Heart left ventricle (tissue), 16 donors: ENCODE measurements around the gene NAB2. TPM values are rescaled to one million over a fixed set of nuclear protein-coding genes. Genes with fewer than 3 reads are reported as not detected.

ENCODE experiments used
- ATAC-seq, 4 donors: fragments of 200-7000 bp; cut with Tn5 transposase; one replicate each; pipeline ENCODE4 v1.9.1; 2020 to 2022; ENCODE audit warnings: moderate library complexity in 4 of 4, mild to moderate bottlenecking in 3 of 4, moderate number of reproducible peaks in 1 of 4
- DNase-seq, 5 donors: peaks; one replicate each; pipeline ENCODE4 v3.0.0-alpha.2; 2020
- H3K27ac ChIP-seq, 12 donors: fragments of 200-600 bp; sonication (generic) in 4 of 12; one replicate each; pipeline versions ENCODE4 v1.5.0 to v1.8.0; 2016 to 2022; ENCODE audit warnings: mild to moderate bottlenecking in 2 of 12
- H3K27me3 ChIP-seq, 9 donors: fragments of 200-600 bp; sonication (generic) in 2 of 9; one replicate each; pipeline versions ENCODE4 v1.5.1 to v1.8.0; 2016 to 2022; ENCODE audit warnings: mild to moderate bottlenecking in 3 of 9
- H3K36me3 ChIP-seq, 9 donors: fragments of 200-600 bp; sonication (generic) in 2 of 9; one replicate each; pipeline versions ENCODE4 v1.5.0 to v1.8.0; 2018 to 2022; ENCODE audit warnings: mild to moderate bottlenecking in 2 of 9
- H3K4me1 ChIP-seq, 12 donors: fragments of 200-600 bp; sonication (generic) in 4 of 12; one replicate each; pipeline versions ENCODE4 v1.5.0 to v1.8.0; 2016 to 2022; ENCODE audit warnings: mild to moderate bottlenecking in 3 of 12
- H3K4me3 ChIP-seq, 12 donors: fragments of 200-600 bp; sonication (generic) in 4 of 12; one replicate each; pipeline versions ENCODE4 v1.5.0 to v1.8.0; 2017 to 2022; ENCODE audit warnings: mild to moderate bottlenecking in 9 of 12, moderate library complexity in 4 of 12
- H3K9me3 ChIP-seq, 12 donors: fragments of 200-600 bp; sonication (generic) in 4 of 12; one replicate each; pipeline versions ENCODE4 v1.5.0 to v1.8.0; 2016 to 2022; ENCODE audit warnings: mild to moderate bottlenecking in 1 of 12
- CTCF ChIP-seq, 12 donors: fragments of 200-600 bp; sonication (generic) in 4 of 12; IDR thresholded peaks; one replicate each; pipeline versions ENCODE4 v1.5.0 to v1.8.0; 2018 to 2022; ENCODE audit warnings: antibody characterized with exemption in 12 of 12, mild to moderate bottlenecking in 5 of 12
- POLR2A ChIP-seq, 2 donors: fragments of 450-650 bp; IDR thresholded peaks; one replicate each; pipeline ENCODE4 v1.6.1; 2017; ENCODE audit warnings: antibody characterized with exemption in 2 of 2, mild to moderate bottlenecking in 2 of 2, moderate library complexity in 2 of 2
- WGBS, 4 donors: extraction: QIAGEN DNeasy Blood & Tissue Kit in 2 of 4; methylation state at CpG; one replicate each; pipeline versions ENCODE4 v1.1.5 to v1.1.7; 2013 to 2018; 5-methylcytosine and 5-hydroxymethylcytosine counted together
- intact Hi-C, 10 donors: fragments of 100-400 bp; cut with DNase I; formaldehyde crosslinking; loops; one replicate each; pipeline versions ENCODE4 v1.11.1 to v1.14.2; 2022
- polyA plus RNA-seq, 2 donors: library from polyadenylated mRNA; stranded (reverse); fragments of 200-250 nt; gene quantifications; one replicate each; pipeline ENCODE4 v1.2.3, GENCODE V29; 2013
- total RNA-seq, 9 donors: library from RNA; depleted of rRNA in 2 of 9; stranded (reverse); fragments of >200 nt in 2 of 9; fragmentation: NEBNext Ultra II Directional in 3 of 9; extraction: Animal tissue kit (Norgen Biotek cat#: 25700) in 3 of 9; gene quantifications; one replicate each; pipeline versions ENCODE4 v1.1.0 to v1.2.4, GENCODE V29; 2016 to 2023
- donor health status: ischemic (EF 13 %, LVEDD 7.1; RV severe dilation, severe dysfunction).
- donor health status: healthy with polysubstance abuse.
- donor health status: DM: no; HTN: yes; CAD: no.
- donor health status: DM: no; HTN: no; CAD: no.
- donor health status: ischemic (EF 25% LVEDD 6.9; RV normal size, moderate dysfunction).
- donor health status: ischemic (EF 25% LVEDD 5.7; RV mildly dilated, moderate dysfunction).
- donor health status: healthy.
- donor health status: DM: yes; HTN: yes; CAD: no.
- donor health status: ischemic (EF 35%, LVEDD 5.7; RV mildly dilated, moderate dysfunction).
- donor health status: nonischemic (EF 11% LVEDD 7.7; RV severe dilation, severe dysfunction).
- donor health status: DM: yes; HTN: yes; CAD: no.
- donor health status: PGD.
- donor health status: ischemic (EF 29% LVEDD 5.4; RV normal size, mild dysfunction).
- donor health status: nonischemic (EF 23%, LVEDD 6.1; RV moderate dilation, normal function).

NAB2 gene
- total and polyA plus RNA-seq, 11 donors, result 8.7 to 30.1 (median 11.8) TPM

GRCh38 chr12:57079821-57080220, 9.1 kb upstream of the NAB2 start:
- no peak overlapping the region for H3K4me3 ChIP-seq
- peak overlapping the region in 3 of 12 donors; percentile 84 to 94 (median 86) for H3K27ac ChIP-seq
- DNase-seq (no peak), ATAC-seq (no peak)
- peaks cover 0 to 19% (median 10%) of the 10 kb centered on the region in 12 donors for H3K4me1 ChIP-seq
- 82 to 95% (median 87%) methylated on average over 1 of the region's 1 CpG for WGBS, 4 donors
- intact Hi-C loops, result loop anchor here in 1 of 10 donors (2.0 kb wide), 1 partner anchor 31 kb away; the partner anchor contains the start of gene STAT6
- H3K36me3 ChIP-seq, result peaks cover 0 to 6% (median 0%) of the 10 kb centered on the region in 9 donors
- H3K9me3 ChIP-seq, result no peaks in the 10 kb centered on the region
- TF ChIP-seq POLR2A (IDR thresholded peaks at IDR 0.05) (no peak), CTCF (IDR thresholded peaks at IDR 0.05) (no peak)
- no peaks in the 10 kb centered on the region for H3K27me3 ChIP-seq

DNA sequence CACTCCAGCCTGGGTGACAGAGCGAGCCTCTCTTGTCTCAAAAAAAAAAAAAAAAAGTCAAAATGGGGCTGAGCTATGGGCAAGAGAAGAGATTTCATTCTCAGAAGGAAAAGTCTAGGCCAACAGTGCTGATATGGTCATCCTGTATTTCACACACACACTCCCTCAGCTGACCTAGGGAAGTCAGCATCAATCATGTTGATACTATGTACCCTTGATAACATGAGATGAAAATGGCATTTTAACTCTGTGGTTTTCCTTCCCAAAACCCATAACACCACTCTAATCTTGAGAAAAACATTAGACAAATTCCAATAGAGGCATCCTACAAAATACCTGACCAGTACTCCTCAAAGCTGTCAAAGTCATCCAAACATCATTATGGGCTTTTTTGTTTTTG, 8.1 kb upstream of the NAB2 start:
- intact Hi-C loops, result no loop called here
- Histone ChIP-seq H3K36me3 (peaks cover 0 to 6% (median 0%) of the 10 kb centered on the region in 9 donors), H3K4me3 (no peak overlapping the region), H3K9me3 (no peaks in the 10 kb centered on the region), H3K4me1 (peaks cover 0 to 22% (median 13%) of the 10 kb centered on the region in 12 donors), H3K27ac (no peak overlapping the region), H3K27me3 (no peaks in the 10 kb centered on the region)
- WGBS, 4 donors, result 89 to 100% (median 94%) methylated on average over 1 of the region's 1 CpG
- DNase-seq, result no peak
- no peak for TF ChIP-seq CTCF (IDR thresholded peaks at IDR 0.05)
- no peak for TF ChIP-seq POLR2A (IDR thresholded peaks at IDR 0.05)
- ATAC-seq, result no peak

GRCh38 chr12:57085999-57086492, 2.9 kb upstream of the NAB2 start:
- Histone ChIP-seq H3K27me3 (no peaks in the 10 kb centered on the region), H3K4me1 (peaks cover 0 to 45% (median 26%) of the 10 kb centered on the region in 12 donors), H3K4me3 (peak overlapping the region in 9 of 12 donors; percentile 71 to 97 (median 81)), H3K36me3 (peaks cover 0 to 7% (median 0%) of the 10 kb centered on the region in 9 donors), H3K9me3 (no peaks in the 10 kb centered on the region), H3K27ac (peak overlapping the region; percentile 93 to 100 (median 99))
- DNase-seq (peak in 3 of 5 donors; percentile 43 to 54 (median 47)), ATAC-seq (no peak)
- intact Hi-C loops, result loop anchor here in 1 of 10 donors (2.0 kb wide), 1 partner anchor 25 kb away; the partner anchor contains the start of gene STAT6
- no peak for TF ChIP-seq CTCF (IDR thresholded peaks at IDR 0.05)
- TF ChIP-seq POLR2A (IDR thresholded peaks at IDR 0.05), result no peak
- WGBS, 4 donors, result 20 to 31% (median 28%) methylated on average over 12 of the region's 12 CpGs

GRCh38 chr12:57086493-57087009, 2.4 kb upstream of the NAB2 start:
- H3K4me3 ChIP-seq, result peak overlapping the region; percentile 52 to 97 (median 80)
- intact Hi-C loops, result loop anchor here in 1 of 10 donors (2.0 kb wide), 1 partner anchor 24 kb away; the partner anchor contains the start of gene STAT6
- H3K9me3 ChIP-seq, result no peaks in the 10 kb centered on the region
- peaks cover 0 to 12% (median 5%) of the 10 kb centered on the region in 9 donors for H3K36me3 ChIP-seq
- H3K27me3 ChIP-seq, result no peaks in the 10 kb centered on the region
- DNase-seq, result peak; percentile 77 to 83 (median 82)
- 2 to 3% (median 2%) methylated on average over 14 of the region's 14 CpGs for WGBS, 4 donors
- peak in 6 of 12 donors; percentile 22 to 57 (median 49) for TF ChIP-seq CTCF (IDR thresholded peaks at IDR 0.05)
- TF ChIP-seq POLR2A (IDR thresholded peaks at IDR 0.05), result no peak
- ATAC-seq, result peak in 3 of 4 donors; percentile 5 to 40 (median 14)
- H3K4me1 ChIP-seq, result peaks cover 0 to 50% (median 31%) of the 10 kb centered on the region in 12 donors
- peak overlapping the region; percentile 93 to 100 (median 99) for H3K27ac ChIP-seq
